Aorta (tissue), 5 donors: ENCODE data around the gene A2ML1. TPM values are rescaled to one million over a fixed set of nuclear protein-coding genes. Genes with fewer than 3 reads are reported as not detected.
"Not testable (repeated sequence)": the region's sequence is repeated elsewhere in the genome, so short reads cannot be mapped to it uniquely, and the experiment has no call there.

Experiments
- ATAC-seq: fragments of 200-7000 bp; cut with Tn5 transposase; one replicate; pipeline ENCODE4 v1.9.1; 2022; ENCODE audit warnings: moderate library complexity; ENCODE audit not compliant: low FRiP score
- DNase-seq, 2 donors: peaks; one replicate each; pipeline ENCODE4 v3.0.0-alpha.2; 2020
- H3K27ac ChIP-seq, 2 donors: one replicate each; pipeline ENCODE4 v1.5.1; 2013; ENCODE audit warnings: low read length in 2 of 2, mild to moderate bottlenecking in 2 of 2, moderate library complexity in 2 of 2, control low read depth in 1 of 2, inconsistent platforms in 1 of 2, low read depth in 1 of 2
- H3K27me3 ChIP-seq, 2 donors: one replicate each; pipeline ENCODE4 v1.6.1; 2013; ENCODE audit warnings: control low read depth in 1 of 2, low read length in 1 of 2, mild to moderate bottlenecking in 1 of 2, moderate library complexity in 1 of 2; ENCODE audit not compliant: insufficient read depth in 2 of 2, control insufficient read depth in 1 of 2
- H3K36me3 ChIP-seq, 2 donors: one replicate each; pipeline ENCODE4 v1.6.1; 2013; ENCODE audit warnings: control low read depth in 1 of 2, low read length in 1 of 2, mild to moderate bottlenecking in 1 of 2; ENCODE audit not compliant: insufficient read depth in 2 of 2, control insufficient read depth in 1 of 2
- H3K4me1 ChIP-seq, 2 donors: one replicate each; pipeline ENCODE4 v1.6.1; 2013; ENCODE audit warnings: low read length in 2 of 2, control low read depth in 1 of 2, mild to moderate bottlenecking in 1 of 2, moderate library complexity in 1 of 2; ENCODE audit not compliant: insufficient read depth in 2 of 2, control insufficient read depth in 1 of 2
- H3K4me3 ChIP-seq, 2 donors: one replicate each; pipeline ENCODE4 v1.5.1; 2013; ENCODE audit warnings: low read length in 2 of 2, control low read depth in 1 of 2, mild to moderate bottlenecking in 1 of 2
- H3K9me3 ChIP-seq: one replicate; pipeline ENCODE4 v1.6.1; 2013; ENCODE audit warnings: mild to moderate bottlenecking, low read length; ENCODE audit not compliant: control insufficient read depth
- WGBS, 2 donors: extraction: QIAGEN DNeasy Blood & Tissue Kit; methylation state at CpG; one replicate each; pipeline ENCODE4 v1.1.7; 2013; 5-methylcytosine and 5-hydroxymethylcytosine counted together
- intact Hi-C, 2 donors: fragments of 100-400 bp; cut with DNase I; formaldehyde crosslinking; loops; one replicate each; pipeline versions ENCODE4 v1.14.2 to v1.15.0; 2022
- polyA plus RNA-seq, 2 donors: library from polyadenylated mRNA; stranded (reverse); fragments of 200-250 nt; gene quantifications; one replicate each; pipeline ENCODE4 v1.2.3, GENCODE V29; 2013
- total RNA-seq, 2 donors: library from RNA; stranded (reverse); fragmentation: NEBNext Ultra II Directional; extraction: Animal tissue kit (Norgen Biotek cat#: 25700); gene quantifications; one replicate each; pipeline ENCODE4 v1.2.1, GENCODE V29; 2021
- donor health status: healthy with polysubstance abuse.
- donor health status: Bipolar disorder and iron deficiency.
- donor health status: DM: no; HTN: no; CAD: no.
- donor health status: DM: no; HTN: no; CAD: no.
- donor health status: DM: yes; HTN: yes; CAD: no.

A2ML1 gene
- total and polyA plus RNA-seq, 4 donors, result 0.06 to 0.63 (median 0.21) TPM

DNA sequence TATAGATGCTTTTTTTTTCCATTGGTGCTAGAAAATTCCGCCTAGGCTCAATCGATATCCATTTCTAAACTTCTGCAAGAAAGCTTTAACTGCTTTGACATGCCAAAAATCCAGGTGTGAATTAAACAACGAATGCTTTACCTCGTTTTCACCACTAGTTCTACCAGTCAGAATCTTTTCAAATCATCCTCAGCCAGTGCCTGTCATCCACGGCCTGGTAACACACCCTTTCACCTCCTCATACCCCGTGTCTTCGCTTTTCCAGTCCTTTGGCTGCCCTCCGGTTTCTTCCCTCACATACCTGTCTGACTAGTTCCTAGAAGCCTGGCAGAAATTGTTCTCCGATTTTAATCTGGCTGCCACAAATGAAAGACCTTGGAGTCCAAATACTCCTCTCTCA, 90.5 kb downstream of the A2ML1 start:
- no peak overlapping the region for H3K4me3 ChIP-seq
- ATAC-seq, result no peak
- no peaks in the 10 kb centered on the region for H3K36me3 ChIP-seq
- H3K27me3 ChIP-seq, result no peaks in the 10 kb centered on the region
- 24 to 26% methylated on average over 9 of the region's 9 CpGs for WGBS, 2 donors
- peaks cover 0 to 6% of the 10 kb centered on the region in 2 donors for H3K4me1 ChIP-seq
- no peaks in the 10 kb centered on the region for H3K9me3 ChIP-seq
- H3K27ac ChIP-seq, result peak overlapping the region; percentile 79 to 87
- intact Hi-C loops, result loop anchor here in 1 of 2 donors (5.0 kb wide), 1 partner anchor 39 kb away; no protein-coding TSS in a partner anchor
- DNase-seq, result no peak

DNA sequence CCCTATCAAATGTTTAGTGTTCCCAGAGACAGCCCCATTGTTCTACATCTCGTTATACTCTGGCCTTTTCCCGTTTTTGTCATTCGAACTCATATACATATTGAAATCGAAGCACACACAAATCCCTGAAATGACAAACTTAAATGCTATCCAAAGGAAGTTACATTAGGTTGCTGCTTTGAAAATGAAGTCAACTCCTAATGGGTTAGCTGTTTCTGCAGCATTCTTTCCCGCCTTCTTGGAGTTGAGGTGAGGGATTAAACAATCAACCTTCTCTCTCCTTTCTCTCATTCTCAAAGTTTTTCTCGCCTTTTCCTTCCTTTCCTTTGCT, 91.2 kb downstream of the A2ML1 start:
- Histone ChIP-seq H3K27me3 (no peaks in the 10 kb centered on the region), H3K9me3 (no peaks in the 10 kb centered on the region), H3K27ac (peak overlapping the region; percentile 87 to 92), H3K4me1 (peaks cover 0 to 6% of the 10 kb centered on the region in 2 donors), H3K36me3 (no peaks in the 10 kb centered on the region), H3K4me3 (peak overlapping the region; percentile 87 to 91)
- intact Hi-C loops, result loop anchor here (1.0 to 5.0 kb wide), 2 partner anchors 36 to 39 kb away; partner anchors contain the start of gene M6PR (in 1 of the 2)
- ATAC-seq (no peak), DNase-seq (no peak)
- WGBS, 2 donors, result 4 to 6% methylated on average over 6 of the region's 6 CpGs

DNA sequence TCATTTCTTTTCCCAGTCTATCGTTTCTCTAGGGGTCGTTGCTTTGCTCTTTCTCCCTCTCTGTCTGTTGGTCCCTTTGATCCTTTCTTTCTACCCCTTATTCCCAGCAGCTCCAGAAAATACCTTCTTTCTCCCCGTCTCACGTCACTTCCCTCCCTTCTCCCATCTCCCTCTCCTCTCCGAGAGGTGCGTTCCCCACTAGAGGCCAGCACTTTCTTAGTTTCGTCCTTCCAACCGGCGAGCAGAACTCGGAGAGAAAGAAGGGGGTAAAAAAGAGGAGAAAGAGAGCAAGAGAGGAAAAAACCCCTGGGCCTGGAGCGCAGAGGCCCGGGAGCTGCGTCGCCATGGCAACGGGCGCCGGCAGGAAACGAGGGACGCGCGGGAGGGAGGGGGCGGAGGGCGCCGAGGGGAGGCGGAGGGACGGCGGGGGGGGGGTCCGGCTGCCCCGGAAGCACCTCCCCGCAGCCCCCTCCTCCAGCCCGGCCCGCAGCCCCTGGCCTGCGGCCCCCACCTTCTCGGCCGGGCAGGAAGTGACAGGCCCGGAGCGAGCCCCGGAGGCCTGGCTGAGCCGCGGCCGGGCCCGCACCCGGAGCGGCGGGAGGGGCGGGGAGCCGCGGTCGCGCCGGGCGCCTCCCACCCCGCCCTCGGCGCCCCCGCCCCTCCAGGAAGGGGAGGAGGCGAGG, 91.8 kb downstream of the A2ML1 start, which contains the start of gene PHC1:
TSS of gene PHC1 (plus strand) at position 477 of the 683 bp plus-strand sequence. CDS start 3,169 bp downstream, outside the sequence.
- not testable (repeated sequence) for H3K36me3 ChIP-seq

DNA sequence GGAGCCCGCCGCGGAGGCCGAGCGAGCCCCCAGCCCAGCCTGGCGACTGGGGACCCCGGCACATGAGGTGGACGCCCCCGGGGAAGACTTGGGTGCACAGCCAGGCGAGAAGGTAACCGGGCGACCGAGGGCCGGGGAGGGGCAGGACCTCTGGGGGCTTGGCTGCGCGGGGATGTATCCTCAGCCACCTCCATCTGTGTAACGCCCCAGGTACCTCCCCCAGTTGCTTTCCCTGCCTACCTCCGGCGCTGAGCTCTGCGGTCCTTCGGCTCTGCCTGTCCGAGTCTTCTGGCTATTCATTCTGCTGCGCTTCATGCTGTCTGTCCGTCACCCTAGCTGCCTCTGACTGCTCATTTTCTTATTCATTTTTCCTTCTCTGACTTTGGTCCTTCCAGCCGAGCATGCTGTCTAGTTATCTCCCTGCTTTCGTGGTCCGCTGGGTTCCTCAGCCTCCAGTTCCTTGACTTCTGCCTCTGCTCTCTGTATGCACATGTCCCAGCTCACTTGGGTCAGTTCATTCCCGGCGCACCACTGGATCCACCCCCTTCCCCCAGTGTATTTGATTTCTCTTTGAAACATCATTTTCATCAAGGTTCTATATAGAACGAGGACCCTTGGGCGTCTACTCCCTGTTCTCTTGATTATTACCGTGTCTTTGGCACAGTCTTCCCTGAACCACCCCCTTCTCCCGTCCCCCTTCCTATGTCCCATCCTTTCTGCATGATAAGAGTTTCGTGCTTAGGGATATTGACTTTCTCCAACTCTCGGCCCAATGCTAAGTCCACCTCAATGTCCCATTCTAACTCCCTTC, 92.5 kb downstream of the A2ML1 start:
- H3K27me3 ChIP-seq, result no peaks in the 10 kb centered on the region
- H3K4me3 ChIP-seq, result peak overlapping the region; percentile 87 to 91
- H3K4me1 ChIP-seq, result peaks cover 0 to 6% of the 10 kb centered on the region in 2 donors
- intact Hi-C loops, result loop anchor here (1.0 to 5.0 kb wide), 2 partner anchors 34 to 37 kb away; partner anchors contain the start of gene M6PR (in 1 of the 2)
- peak; percentile 63 to 80 for DNase-seq
- WGBS, 2 donors, result 1% methylated on average over 19 to 30 of the region's 35 CpGs
- H3K9me3 ChIP-seq, result no peaks in the 10 kb centered on the region
- peak; percentile 64 for ATAC-seq
- no peaks in the 10 kb centered on the region for H3K36me3 ChIP-seq
- H3K27ac ChIP-seq, result peak overlapping the region in 1 of 2 donors; percentile 28

More for the DNA sequence above, 91.8 kb downstream of the A2ML1 start, which contains the start of gene PHC1:
- Histone ChIP-seq H3K27ac (peak within 1 kb of the TSS; percentile 87 to 92), H3K4me3 (peak within 1 kb of the TSS; percentile 87 to 91)
- H3K27me3 ChIP-seq, H3K4me1 ChIP-seq, H3K9me3 ChIP-seq: not testable (repeated sequence)
- 0 to 1% methylated on average over 16 to 36 of the region's 57 CpGs for WGBS, 2 donors
- intact Hi-C loops, result loop anchor here (1.0 to 5.0 kb wide), 2 partner anchors 35 to 38 kb away; partner anchors contain the start of gene M6PR (in 1 of the 2)
- DNase-seq (peak; percentile 89 to 95), ATAC-seq (peak; percentile 87)

DNA sequence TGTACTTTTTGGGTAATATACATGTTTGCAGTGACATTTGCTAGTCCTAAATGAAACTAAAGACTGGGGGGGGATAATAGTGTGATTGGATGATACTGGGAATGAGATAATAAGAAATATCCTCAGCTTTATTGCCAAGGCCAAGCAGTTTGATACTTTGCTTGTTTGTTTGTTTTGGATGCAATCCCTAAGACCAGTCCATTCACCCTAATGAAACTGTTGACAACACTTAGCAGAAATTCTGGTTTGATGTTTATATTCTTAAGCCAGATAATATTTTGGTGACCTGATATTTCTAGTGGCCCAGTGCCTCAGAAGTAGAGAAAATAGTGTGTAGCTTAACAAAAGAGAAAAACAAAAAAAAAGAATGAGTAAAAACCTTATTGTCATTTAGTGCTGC, 93.7 kb downstream of the A2ML1 start:
- H3K27me3 ChIP-seq, result no peaks in the 10 kb centered on the region
- no peak overlapping the region for H3K27ac ChIP-seq
- H3K9me3 ChIP-seq, result no peaks in the 10 kb centered on the region
- H3K36me3 ChIP-seq, result no peaks in the 10 kb centered on the region
- no peak overlapping the region for H3K4me3 ChIP-seq
- peaks cover 0 to 6% of the 10 kb centered on the region in 2 donors for H3K4me1 ChIP-seq
- DNase-seq (no peak), ATAC-seq (no peak)
- intact Hi-C loops, result no loop called here

DNA sequence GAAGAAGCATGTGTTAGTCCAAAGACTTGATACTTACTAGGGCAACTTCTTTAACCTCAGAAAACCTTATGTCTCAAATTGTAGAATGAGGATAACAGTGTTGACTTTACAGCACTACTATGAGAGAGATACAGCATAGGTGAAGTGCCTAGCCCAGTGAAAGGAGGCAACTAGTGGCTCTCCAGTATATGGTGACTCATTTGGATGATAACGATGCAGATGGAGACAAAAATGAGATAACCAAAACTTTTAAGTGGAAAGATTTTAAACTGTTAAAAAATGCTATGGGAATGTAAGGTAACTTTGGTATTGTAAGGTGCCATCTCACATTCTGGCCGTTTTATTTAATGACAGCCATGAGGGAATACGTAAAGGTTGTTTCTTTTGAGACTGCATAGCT, 94.6 kb downstream of the A2ML1 start:
- no peak for ATAC-seq
- Histone ChIP-seq H3K4me3 (no peak overlapping the region), H3K36me3 (no peaks in the 10 kb centered on the region), H3K27ac (no peak overlapping the region), H3K27me3 (no peaks in the 10 kb centered on the region), H3K9me3 (no peaks in the 10 kb centered on the region), H3K4me1 (peaks cover 0 to 6% of the 10 kb centered on the region in 2 donors)
- 75 to 76% methylated on average over 3 of the region's 3 CpGs for WGBS, 2 donors
- no peak for DNase-seq
- intact Hi-C loops, result no loop called here

DNA sequence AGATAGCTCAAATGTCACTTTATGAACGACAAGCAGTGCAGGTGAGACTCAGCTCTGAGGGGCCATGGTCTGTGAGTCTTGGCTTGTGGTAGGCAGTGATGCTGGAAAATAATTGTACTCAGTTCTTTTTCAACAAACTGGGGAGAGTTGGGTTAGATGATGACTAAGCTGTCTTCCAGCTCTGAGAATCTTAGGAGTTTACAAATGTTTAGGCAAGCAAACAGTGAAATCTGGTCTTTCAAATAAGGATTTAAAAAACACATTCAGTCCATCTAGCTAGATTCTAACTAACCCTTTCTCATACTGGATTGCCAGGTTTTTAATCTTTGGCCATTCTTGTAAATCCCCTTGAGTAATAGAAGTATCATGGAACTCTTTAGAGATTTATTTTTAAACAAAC, 95.3 kb downstream of the A2ML1 start:
- intact Hi-C loops, result no loop called here
- no peaks in the 10 kb centered on the region for H3K9me3 ChIP-seq

DNA sequence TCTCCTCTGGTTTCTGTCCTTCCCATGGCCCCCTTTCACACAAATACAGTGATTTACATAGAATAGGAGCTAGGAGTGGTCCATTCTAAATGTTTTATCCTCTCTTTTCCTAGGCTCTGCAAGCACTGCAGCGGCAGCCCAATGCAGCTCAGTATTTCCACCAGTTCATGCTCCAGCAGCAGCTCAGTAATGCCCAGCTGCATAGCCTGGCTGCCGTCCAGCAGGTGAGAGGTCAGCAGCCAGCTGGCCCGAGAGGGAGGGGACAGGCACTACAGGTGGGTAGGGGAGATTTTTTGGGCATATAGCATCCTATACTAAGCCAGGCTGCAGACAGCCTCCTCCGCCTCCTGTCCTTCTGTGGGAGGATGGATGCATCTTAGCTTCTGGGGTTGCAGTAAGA, 97.2 kb downstream of the A2ML1 start:
- DNase-seq, ATAC-seq, H3K9me3 ChIP-seq, H3K4me3 ChIP-seq, H3K27me3 ChIP-seq, H3K4me1 ChIP-seq, H3K27ac ChIP-seq, intact Hi-C loops, H3K36me3 ChIP-seq: not testable (repeated sequence)
- 84 to 87% methylated on average over 3 to 4 of the region's 4 CpGs for WGBS, 2 donors

More for the DNA sequence above, 95.3 kb downstream of the A2ML1 start:
- DNase-seq, result no peak
- ATAC-seq, result no peak
- Histone ChIP-seq H3K4me1 (peaks cover 0 to 6% of the 10 kb centered on the region in 2 donors), H3K27me3 (no peaks in the 10 kb centered on the region), H3K36me3 (no peaks in the 10 kb centered on the region), H3K27ac (no peak overlapping the region), H3K4me3 (no peak overlapping the region)
- WGBS, 2 donors, result 50 to 68% methylated on average over 1 of the region's 1 CpG
